ENCODE results near the gene SMG6.

SMG6 gene

DNA sequence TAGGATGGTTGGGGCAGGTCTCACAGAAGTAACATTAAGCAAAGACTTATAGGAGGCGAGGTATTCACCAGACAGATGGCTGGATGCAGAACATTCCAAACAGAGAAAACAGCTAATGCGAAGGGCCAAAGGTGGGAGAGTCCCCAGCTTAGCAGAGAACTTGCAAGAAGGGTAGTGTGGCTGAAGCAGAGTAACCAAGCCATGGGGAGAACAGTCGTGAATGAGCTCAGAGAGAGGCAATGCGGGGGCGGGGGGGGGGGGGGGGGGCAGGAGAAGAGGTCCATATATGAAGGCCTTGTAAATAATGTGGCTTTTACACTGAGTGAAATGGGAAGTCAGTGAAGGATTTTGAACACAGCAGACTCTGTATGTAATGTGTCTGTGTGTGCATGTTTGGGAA lies 81.3 kb downstream of the SMG6 start:
- no peak for TF ChIP-seq GATA1 (IDR thresholded peaks at IDR 0.05; ENCODE audit: low read depth, low read length)
- no peak for TF ChIP-seq POLR2A (IDR thresholded peaks at IDR 0.05; ENCODE audit: low read length)
- DNase-seq: no peak

DNA sequence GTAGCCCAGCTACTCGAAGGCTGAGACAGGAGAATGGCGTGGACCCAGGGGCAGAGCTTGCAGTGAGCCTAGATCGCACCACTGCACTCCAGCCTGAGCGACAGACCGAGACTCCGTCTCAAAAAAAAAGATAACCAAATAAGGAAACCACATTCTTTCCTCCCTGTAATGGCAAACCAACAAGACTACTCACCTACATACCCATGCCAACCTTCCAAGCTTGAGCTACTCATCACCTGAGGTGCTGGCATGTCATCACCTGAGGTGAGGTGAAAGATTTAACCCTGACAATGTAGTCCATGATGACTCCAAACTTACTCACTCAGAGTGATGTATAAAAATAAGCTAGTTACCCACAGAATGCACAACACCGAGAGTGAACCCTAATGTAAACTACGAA lies 85.2 kb downstream of the SMG6 start:
- DNase-seq: no peak

DNA sequence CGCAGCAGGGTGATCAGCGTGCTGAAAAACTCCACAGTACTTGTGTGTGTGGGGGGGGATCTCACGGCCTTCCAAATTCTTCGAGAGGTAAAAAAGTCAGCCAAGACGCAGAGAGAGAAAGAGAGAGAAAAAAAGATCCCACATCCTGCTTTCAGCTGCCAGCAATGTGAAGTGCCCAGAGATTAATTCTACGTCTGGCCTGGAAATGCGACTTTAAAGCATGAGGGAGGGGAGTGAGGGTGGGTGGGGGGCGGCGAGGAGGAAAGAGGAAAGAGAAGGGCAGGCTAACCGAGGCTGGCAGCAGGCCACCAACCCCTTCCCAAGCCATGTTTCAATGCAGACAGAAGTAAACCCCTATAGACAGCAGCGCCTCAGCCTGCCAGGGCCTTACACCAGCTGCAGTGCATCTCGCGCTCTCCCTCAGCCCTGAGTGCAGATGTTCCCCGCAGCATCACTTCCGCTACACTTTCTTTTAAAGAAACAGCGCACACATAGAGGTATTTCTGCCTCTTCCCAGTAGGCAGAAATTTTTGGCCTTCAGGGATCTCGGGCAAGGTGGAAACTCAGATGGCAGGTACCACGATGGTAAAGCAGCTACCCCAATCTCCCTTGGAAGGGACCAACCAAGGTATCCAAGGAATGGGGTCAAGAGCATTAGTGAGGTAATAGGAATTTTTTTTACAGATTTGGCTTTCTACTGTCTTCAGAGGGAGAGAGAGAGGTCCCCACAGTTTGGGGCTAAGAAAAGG lies 87.8 kb downstream of the SMG6 start:
- no peak for TF ChIP-seq GATA1 (IDR thresholded peaks at IDR 0.05; ENCODE audit: low read depth, low read length)
- TF ChIP-seq POLR2A (IDR thresholded peaks at IDR 0.05; ENCODE audit: low read length): peak; percentile 39
- DNase-seq: peak; percentile 37 to 62

More for the DNA sequence above, 85.2 kb downstream of the SMG6 start:
- TF ChIP-seq POLR2A (IDR thresholded peaks at IDR 0.05; ENCODE audit: low read length): no peak
- no peak for TF ChIP-seq GATA1 (IDR thresholded peaks at IDR 0.05; ENCODE audit: low read depth, low read length)

DNA sequence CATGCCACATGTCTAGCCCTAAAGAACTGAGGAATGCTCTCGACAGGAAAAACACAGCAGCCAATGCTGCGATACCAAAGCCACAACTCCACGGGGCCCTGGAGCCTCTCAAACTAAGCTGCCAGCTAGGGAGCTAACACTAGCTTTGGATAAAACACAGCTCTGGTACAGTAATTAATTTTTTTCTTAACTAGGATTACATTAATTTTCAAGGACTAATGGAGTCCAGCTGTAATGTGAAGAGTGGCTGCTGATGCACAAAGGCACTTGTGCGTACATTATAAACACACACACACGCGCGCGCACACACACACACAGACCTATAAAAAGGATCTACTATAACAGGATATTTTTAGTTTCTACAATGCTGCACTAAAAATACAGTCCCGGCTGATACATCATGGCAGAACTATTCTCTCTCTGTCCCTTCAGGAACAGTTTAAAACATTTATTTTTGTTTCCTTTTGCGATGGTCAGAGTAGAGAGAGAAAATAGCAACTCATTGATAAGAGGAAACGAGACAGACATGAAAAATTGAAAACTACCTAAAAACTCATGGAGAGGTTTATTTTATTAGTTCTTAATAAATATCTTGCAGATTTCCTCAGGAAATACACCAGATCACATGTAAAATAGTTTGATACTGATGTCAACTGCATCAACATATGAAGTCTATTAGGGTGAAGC lies 88.5 kb downstream of the SMG6 start:
- no peak for TF ChIP-seq GATA1 (IDR thresholded peaks at IDR 0.05; ENCODE audit: low read depth, low read length)
- TF ChIP-seq POLR2A (IDR thresholded peaks at IDR 0.05; ENCODE audit: low read length): no peak
- peak; percentile 34 to 36 for DNase-seq

DNA sequence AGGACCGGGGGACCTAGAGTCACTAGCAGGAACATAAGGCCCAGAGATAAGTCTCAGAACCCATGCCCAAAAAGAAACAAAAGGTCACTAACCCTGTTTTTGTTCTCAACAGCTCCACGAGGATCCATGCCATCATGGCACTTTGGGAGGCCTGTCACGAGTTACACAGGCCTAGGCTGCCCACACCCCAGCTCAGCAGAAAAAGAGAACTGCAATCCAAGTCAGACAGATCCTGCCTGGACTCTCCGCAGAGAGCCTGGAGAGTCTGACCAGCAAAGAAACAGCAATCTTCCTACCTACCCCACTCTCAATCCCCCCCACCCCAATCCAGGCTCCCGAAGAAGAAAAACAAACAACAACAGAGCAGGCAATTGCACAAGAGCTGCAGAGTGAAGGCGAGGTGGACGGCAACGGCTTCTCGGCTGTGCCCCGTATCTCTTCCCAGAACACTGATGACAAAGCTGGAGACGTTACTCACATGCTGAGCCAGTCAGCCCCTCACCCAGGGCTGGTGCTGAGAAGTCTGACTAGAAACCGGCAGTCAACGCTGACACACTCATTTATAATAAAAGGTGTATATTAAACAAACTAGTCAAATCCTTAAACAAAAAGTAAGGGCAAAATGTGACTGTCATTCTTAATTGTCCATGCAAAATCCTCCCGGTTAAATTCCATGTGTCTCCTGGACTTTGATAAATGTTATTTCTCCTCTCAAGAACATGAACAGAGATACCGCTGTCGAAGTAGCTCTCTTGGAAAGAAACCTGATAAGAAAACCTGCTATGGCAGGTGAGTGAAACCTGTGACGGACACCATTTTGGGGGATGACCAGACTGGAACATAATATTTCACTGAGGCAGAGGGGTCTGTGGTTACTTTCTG lies 89.3 kb downstream of the SMG6 start:
- DNase-seq: peak; percentile 62 to 63
- peak; percentile 30 for TF ChIP-seq POLR2A (IDR thresholded peaks at IDR 0.05; ENCODE audit: low read length)
- TF ChIP-seq GATA1 (IDR thresholded peaks at IDR 0.05; ENCODE audit: low read depth, low read length): no peak

DNA sequence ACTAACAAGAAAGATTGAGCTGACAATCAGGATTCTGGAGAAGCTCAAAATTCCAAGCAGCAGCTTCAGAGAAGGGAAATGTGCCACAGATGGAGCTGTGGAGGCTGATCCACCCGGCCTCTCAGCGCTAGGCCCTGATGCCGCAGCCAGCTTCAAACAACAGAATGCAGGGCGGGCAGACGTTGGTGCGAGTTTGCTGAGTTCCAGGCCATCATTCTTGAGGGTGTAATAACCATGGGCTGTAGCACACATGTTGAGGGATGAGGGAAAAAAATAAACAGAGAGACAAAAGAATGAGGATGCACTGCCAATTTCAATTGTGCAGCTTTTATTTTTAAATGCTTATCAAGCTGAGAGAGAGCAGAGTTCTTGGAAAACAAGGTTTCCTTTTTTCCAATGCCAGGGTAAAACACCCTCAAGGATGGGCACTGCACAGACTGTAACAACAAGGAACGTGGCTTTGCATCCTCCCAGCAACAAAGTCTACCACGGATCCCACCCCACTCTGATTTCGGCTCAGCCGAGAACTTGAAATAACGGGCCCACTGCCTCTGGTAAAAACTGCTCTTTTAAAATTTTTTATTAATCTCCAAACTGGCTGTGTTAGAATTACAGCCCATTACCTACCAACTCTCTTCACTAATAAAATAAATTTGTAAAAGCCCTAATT lies 90.2 kb downstream of the SMG6 start:
- DNase-seq: no peak
- TF ChIP-seq POLR2A (IDR thresholded peaks at IDR 0.05; ENCODE audit: low read length) (no peak), GATA1 (IDR thresholded peaks at IDR 0.05; ENCODE audit: low read depth, low read length) (no peak)

DNA sequence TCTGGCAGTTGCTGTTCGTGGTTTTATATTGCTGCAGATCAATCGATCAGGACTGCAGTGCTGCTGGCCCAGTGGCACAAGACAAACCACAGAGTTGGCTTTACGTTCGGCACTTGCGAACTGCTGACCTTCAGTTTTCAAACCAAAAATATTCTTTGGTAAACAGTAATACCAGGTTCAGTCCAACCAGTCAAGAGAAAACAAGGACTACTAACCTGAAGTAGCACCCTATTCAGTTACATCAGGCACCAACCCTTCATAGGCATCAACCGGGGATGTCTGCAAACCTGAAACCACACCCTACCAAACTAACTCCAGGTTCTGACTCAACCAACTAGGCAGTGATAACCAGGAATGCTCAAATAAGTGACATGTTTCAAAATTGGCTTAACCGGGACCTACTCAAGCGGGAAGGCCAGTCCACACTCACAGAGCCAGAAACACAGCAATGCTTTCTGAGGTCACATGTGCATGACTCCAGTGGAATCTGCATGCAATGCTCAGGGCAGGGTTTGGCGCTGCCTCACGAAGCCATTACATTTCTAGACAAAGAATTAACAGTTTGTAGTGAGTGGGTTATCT lies 91.1 kb downstream of the SMG6 start:
- peak in 1 of 2 experiments; percentile 11 for DNase-seq
- TF ChIP-seq POLR2A (IDR thresholded peaks at IDR 0.05; ENCODE audit: low read length) (no peak), GATA1 (IDR thresholded peaks at IDR 0.05; ENCODE audit: low read depth, low read length) (no peak)

DNA sequence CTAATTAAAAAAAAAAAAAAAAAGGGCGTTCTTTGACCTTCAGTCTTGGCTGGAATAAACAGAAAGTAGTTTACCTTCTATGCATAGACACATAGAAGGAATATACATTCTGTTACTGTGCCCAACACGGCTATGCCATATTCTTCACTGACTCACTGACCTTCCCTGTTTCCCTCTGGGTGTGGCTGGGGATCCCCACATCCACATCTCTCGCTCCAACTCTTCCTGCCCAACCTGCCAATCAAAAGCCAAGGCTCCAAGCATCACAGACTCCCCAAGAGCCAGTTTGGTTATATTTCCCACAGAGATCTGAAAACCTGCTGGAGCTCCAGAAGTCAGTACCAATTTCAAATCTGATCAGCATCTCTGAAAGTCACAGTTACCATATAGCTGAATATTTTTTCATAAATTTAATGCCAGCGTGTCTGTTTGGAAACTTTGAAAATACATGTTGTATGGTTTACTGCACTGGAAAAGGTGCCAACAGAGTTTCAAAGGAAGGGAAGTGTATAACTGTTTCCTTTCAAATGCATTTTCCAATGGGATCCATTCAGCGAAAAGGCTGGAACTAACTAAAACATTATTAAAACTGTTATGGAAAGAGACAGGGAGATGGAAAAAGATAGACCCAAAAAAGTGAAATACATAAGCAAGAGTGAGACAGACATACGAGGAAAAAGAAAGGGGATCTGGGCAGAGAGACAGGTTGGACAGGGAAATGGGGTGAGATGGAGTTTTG lies 91.8 kb downstream of the SMG6 start:
- TF ChIP-seq POLR2A (IDR thresholded peaks at IDR 0.05; ENCODE audit: low read length) (no peak), GATA1 (IDR thresholded peaks at IDR 0.05; ENCODE audit: low read depth, low read length) (no peak)
- no peak for DNase-seq

DNA sequence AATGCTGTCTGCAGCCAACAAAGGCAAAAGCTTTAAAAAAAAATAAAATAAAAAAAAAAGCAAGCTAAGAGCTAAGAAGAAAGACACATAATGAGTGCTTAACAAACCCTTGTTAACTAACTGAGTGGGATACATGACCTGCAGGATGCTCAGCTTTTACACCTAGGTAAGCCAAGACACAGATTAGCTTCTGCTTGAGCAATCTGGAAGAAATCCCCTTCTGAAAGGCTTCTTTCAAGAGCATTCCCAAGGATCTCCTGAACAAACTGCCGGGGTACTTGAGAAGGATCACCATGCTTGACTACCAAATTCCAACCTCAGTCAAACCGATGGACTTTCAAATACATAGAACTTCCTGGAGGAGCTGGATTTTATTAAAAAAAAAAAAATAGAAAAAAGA lies 92.9 kb downstream of the SMG6 start:
- DNase-seq: no peak
- TF ChIP-seq POLR2A (IDR thresholded peaks at IDR 0.05; ENCODE audit: low read length) (no peak), GATA1 (IDR thresholded peaks at IDR 0.05; ENCODE audit: low read depth, low read length) (no peak)

DNA sequence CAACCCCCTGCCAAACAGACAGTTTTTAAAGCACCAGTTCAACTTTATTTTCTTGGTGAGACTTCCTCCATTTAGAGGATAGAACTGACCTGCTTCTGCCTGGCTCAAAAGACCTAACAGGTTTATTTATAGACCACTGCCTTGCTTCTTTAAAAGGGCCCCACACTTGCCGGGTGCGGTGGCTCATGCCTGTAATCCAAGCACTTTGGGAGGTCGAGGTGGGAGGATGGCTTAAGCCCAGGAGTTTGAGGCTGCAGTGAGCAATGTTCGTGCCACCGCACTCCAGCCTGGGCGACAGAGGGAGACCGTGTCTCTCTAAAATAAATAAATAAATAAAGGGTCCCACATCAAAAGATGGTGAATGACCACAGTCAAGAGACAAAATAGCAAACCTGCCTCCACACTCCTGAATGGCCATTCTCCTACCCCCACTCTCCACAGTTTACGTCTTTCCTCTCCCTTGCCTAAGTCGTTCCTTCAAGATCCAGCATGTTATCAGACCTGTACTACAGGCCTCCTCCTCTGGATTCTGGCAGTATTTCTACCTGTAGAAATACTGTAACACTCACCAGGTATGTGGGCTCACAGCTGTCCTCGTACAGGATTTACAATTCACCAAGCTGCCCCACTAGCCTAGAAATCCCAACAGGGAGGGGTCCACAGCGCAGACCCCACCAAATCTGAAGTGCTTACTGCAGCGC lies 95.6 kb downstream of the SMG6 start:
- no peak for TF ChIP-seq POLR2A (IDR thresholded peaks at IDR 0.05; ENCODE audit: low read length)
- TF ChIP-seq GATA1 (IDR thresholded peaks at IDR 0.05; ENCODE audit: low read depth, low read length): no peak
- DNase-seq: no peak

DNA sequence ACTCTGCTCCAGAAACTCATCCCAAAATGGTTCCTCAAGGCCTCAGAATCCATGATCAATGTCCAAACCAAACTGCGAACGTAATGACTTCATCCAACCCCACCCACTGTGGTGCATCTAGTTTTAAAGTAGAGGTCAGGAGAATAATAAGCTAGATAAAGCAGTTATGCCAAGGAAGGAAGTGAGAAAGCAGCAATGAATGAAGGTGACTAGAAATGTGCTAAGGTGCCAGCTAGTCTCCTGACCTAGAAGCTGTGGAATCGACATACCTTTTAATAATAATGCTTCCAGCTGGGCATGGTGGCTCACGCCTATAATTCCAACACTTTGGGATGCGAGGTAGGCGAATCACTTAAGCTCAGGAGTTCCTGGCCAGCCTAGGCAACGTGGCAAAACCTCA lies 99.2 kb downstream of the SMG6 start:
- no peak for DNase-seq
- TF ChIP-seq GATA1 (IDR thresholded peaks at IDR 0.05; ENCODE audit: low read depth, low read length) (no peak), POLR2A (IDR thresholded peaks at IDR 0.05; ENCODE audit: low read length) (no peak)

DNA sequence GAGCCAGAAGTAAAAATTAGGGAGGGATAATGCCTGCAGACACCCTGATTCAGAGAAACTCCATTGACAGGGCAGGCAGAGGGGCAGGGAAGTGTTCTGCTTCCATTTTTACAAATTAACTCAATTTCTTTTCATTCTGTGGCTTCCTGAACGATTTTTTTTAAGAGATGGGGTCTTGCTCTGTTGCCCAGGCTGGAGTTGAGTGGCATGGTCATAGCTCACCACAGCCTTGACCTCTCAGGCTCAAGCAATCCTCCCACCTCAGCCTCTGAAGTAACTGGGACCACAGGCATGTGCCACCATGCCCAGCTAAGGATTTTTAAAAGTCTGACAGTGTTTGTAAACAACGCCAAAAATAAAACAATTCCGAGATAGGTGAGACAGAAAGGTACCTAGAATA lies 99.8 kb downstream of the SMG6 start:
- no peak for DNase-seq
- TF ChIP-seq POLR2A (IDR thresholded peaks at IDR 0.05; ENCODE audit: low read length) (no peak), GATA1 (IDR thresholded peaks at IDR 0.05; ENCODE audit: low read depth, low read length) (no peak)

Data from erythroblast (primary cell).